ENCODE results near the gene SLC13A4.

The SLC13A4 gene

GRCh38 chr7:135718794-135719437, 9.1 kb downstream of the SLC13A4 start:
- DNase-seq (ENCODE audit: low read depth) = no peak

DNA sequence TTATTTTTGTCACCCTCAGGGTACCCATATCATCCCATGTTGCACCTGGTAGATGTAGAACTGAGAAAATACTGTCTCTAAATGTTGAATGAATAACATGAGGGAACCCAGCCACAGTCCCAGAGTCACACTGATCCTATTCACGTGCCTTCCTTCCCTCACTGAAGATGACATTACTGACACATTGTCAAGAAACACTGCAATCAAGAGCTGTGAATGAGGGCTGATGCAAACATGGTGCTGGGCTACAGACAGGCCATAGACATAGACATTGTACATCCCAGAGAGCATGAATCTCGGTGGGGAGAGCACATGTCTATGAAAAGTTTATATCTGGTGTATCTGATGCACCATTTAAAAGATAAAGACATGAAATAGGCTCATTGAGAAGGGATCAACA, 9.8 kb downstream of the SLC13A4 start:
- DNase-seq (ENCODE audit: low read depth) = no peak

DNA sequence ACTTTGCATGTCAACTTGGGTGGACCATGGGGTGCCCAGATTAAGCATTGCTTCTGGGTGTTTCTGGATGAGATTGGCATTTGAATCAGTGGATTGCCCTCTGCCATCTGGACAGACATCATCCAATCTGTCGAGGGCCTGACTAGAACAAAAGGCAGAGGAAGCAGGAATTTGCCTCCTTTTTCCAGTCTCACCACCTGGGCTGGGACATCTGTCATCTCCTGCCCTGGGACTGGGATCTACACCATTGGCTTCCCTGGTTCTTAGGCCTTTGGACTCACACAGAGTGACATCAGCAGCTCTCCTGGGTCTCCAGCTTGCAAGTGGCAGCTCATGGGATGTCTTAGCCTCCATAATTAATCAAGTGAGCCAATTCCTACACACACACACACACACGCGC, 10.3 kb downstream of the SLC13A4 start:
- DNase-seq (ENCODE audit: low read depth) = no peak

GRCh38 chr7:135716677-135717238, 11.2 kb downstream of the SLC13A4 start:
- no peak for DNase-seq (ENCODE audit: low read depth)

- no peak for DNase-seq (ENCODE audit: low read depth)
Observed at GRCh38 chr7:135715673-135716072, 12.3 kb downstream of the SLC13A4 start.

GRCh38 chr7:135715055-135715522, 12.9 kb downstream of the SLC13A4 start:
- no peak for DNase-seq (ENCODE audit: low read depth)

DNA sequence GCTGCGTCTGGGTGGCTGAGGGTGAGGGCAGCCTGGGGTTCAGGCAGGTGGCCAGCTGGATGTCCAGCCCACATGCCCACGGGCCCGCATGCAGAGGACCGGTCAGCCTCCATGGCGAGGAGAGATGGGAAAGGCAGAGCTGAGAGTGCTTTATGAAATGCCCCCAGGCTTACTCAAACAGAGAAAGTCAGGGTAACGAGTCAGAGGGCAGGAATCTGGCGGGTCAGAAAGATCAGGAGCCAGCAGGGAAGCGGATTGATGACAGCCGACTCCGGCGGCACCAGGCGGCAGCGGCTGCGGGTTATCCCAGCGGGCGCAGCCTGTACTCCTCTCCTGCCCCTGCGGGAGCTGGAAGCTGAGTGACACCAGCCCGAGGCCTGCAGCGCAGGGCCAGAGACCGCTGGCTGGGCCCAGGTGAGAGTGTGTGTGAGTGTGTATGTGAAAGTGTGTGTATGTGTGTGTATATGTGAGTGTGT, 13.4 kb downstream of the SLC13A4 start:
- no peak for DNase-seq (ENCODE audit: low read depth)

GRCh38 chr7:135713836-135714470, 14.0 kb downstream of the SLC13A4 start:
- no peak for DNase-seq (ENCODE audit: low read depth)

GRCh38 chr7:135712796-135713195, 15.2 kb downstream of the SLC13A4 start:
- DNase-seq (ENCODE audit: low read depth) = no peak

DNA sequence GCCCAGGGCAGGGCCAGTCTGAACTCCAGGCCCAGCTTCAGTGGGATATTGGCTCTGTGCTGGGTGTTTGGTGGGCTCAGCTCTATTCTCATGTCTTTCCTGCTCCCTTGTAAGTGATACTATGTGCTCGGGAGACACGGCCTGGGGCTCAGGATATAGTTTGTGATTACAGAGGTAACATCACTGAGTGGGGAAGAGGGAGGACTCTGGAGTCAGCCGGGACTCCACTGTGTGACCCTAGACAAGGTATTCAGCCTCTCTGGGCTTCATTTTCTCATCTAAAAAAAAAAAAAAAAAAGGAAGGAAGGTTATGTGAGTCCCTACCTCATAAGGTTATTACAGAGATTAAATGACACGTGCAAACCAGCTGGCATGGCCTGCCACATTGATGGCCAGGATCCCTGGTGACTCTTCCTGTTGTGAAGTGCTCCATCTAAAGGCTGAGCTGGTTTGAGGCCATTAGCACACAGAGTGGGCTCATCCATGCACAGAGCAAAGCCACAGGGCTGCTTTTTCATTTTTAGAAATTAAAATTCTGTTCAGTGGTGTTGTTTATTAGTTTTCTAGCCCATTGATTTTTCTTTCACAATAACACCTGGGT, 15.7 kb downstream of the SLC13A4 start:
- DNase-seq (ENCODE audit: low read depth) = no peak

- no peak for DNase-seq (ENCODE audit: low read depth)
Observed at GRCh38 chr7:135711139-135711469, 16.9 kb downstream of the SLC13A4 start.

DNA sequence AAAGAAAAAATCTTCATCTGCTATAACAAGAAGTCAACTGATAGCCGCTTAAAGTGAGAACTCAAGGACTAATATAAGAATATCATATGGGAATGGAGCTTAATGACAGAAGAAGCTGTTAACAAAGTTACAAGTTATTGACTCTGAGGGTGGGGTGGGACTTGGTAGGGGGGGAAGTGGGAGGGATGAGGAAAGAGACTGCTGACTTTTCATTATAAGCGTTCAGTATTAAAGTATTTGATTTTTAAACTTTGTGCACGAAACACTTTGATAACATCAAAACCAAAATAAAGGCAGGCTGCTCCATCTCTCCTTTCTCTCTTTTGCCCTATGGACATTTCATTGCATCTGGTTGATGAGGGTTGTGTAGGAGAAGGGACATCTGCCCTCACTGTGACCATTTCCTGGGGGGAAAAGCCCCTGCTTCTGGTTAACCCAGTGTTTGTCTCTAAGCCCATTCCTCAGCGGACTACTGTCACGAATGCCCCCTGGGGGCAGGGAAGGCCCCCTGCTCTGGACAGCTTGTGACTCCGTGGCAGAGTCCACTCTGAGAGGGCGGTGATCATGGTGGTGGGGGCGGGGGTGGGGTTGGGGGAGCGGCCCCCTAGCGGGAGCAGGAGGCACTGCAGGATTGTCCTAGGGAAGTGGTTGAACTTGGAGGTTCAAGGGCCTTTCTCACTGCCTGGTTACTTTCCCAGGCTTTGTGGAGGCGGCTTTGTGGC, 17.4 kb downstream of the SLC13A4 start:
- no peak for DNase-seq (ENCODE audit: low read depth)

DNA sequence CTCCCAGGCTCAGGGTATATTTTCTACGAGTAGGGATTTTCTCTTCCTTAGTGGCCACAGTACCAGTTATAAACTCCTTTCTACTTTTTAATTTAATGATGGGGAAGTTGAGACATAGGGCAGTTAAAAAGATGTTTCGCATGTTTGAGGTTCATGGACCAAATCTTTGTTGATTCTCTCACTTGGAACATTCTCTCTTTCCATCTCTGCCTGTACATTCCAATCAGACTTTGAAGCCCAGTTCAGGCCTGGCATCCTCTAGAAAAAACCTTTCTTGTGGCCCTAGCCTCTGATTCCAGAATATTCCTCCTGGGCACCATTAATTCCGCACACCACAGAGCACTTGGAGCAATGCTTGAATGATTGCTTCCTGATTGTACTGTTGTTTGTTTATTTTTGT, 18.5 kb downstream of the SLC13A4 start:
- DNase-seq (ENCODE audit: low read depth) = no peak

DNA sequence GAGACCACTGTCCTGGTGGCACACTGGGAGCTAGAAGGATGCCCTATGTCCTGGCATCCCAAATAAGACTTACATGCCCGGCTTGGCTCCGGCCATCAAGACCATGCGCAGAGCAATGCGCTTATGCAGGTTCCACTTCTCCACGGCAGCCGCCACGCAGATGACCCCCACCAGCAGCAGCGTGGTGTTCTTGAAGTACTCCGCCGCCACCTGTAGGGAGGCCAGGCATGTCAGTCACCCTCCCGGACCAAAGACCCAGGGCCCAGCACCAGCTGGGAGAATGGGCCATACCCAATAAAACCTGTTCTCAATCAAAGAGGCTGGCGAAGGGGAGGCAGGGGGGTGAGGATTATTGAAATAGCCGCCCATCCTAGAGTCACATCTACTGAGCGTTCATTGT, 19.9 kb downstream of the SLC13A4 start:
- DNase-seq (ENCODE audit: low read depth) = no peak

- no peak for DNase-seq (ENCODE audit: low read depth)
Observed at GRCh38 chr7:135707570-135707966, 20.4 kb downstream of the SLC13A4 start.

DNA sequence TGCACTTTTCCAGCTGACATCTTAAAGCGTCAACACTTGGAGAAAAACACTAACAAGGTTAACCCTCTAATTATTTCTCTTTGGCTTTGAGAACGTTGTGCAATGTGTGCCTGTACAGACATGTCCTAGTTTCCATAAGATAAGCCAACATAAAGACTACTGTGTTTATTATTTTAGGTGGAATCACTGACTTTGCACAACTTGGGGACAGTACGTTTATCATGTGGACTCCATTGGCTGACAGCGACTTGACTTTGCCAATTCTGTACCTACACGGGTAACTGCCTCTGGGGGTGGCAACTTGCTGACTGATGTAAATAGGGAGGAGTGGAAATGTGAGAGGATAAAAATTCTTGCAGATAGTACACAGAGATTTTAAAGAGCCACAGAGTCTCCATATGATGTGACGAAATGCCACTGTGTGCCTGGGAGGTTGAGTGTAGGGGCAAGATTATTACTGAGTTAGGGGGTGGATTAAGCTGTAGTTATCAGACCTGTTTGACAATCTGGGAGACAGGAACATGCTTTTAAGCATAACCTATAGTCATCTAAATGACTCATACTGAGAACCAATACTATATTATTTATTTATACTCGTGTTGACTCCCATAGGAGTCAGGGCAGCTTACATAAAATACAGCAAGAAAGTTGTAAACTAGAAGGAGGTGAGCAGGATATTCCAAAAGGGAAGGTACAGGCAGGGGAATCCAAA, 21.0 kb downstream of the SLC13A4 start:
- no peak for DNase-seq (ENCODE audit: low read depth)

DNA sequence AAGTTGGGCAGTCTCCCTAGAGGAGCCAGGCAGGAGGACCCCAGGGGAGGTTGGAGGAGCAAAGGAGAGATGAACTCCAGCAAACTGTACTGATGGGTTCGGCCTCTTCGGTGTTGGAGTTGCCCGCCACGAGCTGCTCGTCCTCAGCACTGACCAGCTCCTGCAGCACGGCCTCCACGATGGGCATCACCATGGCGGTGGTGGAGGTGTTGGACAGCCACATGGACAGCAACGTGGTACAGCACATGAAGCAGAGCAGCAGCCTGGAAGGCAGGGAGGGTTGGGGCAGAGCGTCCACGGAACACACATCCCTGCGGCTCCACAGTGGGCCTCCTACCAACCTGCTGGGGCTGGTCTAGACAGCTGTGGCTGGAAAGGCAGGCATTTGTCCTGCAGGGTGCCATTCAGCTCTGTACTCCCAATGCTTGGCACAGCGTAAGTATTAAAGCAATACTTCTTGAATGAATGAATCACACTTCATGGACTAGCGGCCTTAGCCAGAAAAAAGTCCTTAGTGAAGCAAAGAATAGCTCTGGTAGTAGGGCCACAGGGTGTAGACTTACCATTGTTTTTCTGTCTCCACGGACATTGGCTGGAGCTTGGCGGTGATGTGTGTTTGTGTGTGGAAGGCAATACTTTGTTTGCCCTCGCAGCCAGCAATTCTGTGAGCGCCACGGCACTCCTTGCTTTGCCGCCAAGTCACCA, 21.8 kb downstream of the SLC13A4 start:
- no peak for DNase-seq (ENCODE audit: low read depth)

DNA sequence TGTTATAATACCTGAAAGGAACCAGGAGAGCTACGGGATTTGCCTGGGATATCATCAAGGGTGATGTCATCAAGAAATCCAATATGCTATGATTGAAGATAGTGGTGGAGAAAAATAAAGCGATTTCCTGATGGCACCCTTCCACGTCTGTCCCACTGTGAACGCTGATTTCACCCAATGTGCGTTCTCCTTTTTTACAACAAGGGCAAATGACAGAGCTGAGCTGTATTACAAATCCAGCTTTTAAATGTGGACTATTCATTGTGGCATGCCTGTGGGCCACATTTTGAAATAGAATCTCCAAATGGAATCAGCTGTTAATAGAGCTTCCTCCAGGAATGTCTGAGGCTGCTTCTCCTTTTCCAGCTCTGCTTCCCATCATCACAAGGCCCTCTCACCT, 23.3 kb downstream of the SLC13A4 start:
- DNase-seq (ENCODE audit: low read depth) = no peak

- no peak for DNase-seq (ENCODE audit: low read depth)
Observed at GRCh38 chr7:135704074-135704473, 23.9 kb downstream of the SLC13A4 start.

GRCh38 chr7:135697276-135698049, 30.5 kb downstream of the SLC13A4 start:
- DNase-seq (ENCODE audit: low read depth) = no peak

All from T follicular helper cell (primary cell).